ENCODE measurements around the gene CNTNAP2.

CNTNAP2 gene

DNA sequence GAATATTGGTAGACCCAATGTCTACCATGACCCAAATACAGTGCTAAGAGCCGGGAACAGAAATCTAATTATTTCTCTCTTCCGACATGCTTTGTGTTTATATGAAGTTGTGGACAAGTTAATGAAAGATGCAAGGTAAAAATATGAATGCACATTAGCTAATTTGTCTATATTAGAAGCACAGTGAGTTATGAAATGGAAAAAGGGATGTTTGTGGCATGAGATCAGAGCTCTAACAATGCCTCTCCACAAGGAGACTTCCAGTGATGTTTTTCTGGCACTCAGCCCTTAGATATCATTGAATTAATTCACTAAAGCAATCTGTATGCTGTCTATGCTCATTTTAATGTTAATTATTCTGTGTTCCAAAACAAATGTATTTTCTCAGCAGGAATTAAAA, 897.2 kb downstream of the CNTNAP2 start:
- Histone ChIP-seq H3K4me3 (ENCODE audit: low read depth, low read length) (no peak overlapping the region), H3K36me3 (ENCODE audit: control insufficient read depth in 2 of 2, insufficient read depth in 1 of 2, low read length in 2 of 2) (no peaks in the 10 kb centered on the region), H3K9me3 (ENCODE audit: control insufficient read depth, insufficient read depth, low read depth, low read length) (no peaks in the 10 kb centered on the region), H3K27ac (ENCODE audit: extremely low read depth, low read depth, low read length) (no peak overlapping the region), H3K4me1 (ENCODE audit: control insufficient read depth, insufficient read depth, low read length) (no peaks in the 10 kb centered on the region)
- ChIA-PET CTCF (no interaction called here), POLR2A (no interaction called here)
- TF ChIP-seq, protein P1, sequence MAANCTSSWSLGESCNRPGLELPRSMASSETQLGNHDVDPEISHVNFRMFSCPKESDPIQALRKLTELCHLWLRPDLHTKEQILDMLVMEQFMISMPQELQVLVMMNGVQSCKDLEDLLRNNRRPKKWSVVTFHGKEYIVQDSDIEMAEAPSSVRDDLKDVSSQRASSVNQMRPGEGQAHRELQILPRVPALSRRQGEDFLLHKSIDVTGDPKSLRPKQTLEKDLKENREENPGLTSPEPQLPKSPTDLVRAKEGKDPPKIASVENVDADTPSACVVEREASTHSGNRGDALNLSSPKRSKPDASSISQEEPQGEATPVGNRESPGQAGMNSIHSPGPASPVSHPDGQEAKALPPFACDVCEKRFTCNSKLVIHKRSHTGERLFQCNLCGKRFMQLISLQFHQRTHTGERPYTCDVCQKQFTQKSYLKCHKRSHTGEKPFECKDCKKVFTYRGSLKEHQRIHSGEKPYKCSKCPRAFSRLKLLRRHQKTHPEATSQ (tag by site-specific recombination; IDR thresholded peaks at IDR 0.05): no peak
- TF ChIP-seq ZFP3 (tag by site-specific recombination; IDR thresholded peaks at IDR 0.05; ENCODE audit: low read depth) (no peak), KLF7 (tag by site-specific recombination; IDR thresholded peaks at IDR 0.05; ENCODE audit: borderline replicate concordance) (no peak), ZNF146 (tag by site-specific recombination; IDR thresholded peaks at IDR 0.05) (no peak), ZBTB1 (tag by site-specific recombination; IDR thresholded peaks at IDR 0.05) (no peak), SETDB1 (IDR thresholded peaks at IDR 0.05; ENCODE audit: insufficient read length, low read length) (no peak), ZNF544 (tag by site-specific recombination; IDR thresholded peaks at IDR 0.05) (no peak), ZBTB21 (tag by site-specific recombination; IDR thresholded peaks at IDR 0.05) (no peak), GLIS1 (tag by site-specific recombination; IDR thresholded peaks at IDR 0.05) (no peak), ZNF521 (tag by site-specific recombination; IDR thresholded peaks at IDR 0.05) (no peak), ZNF248 (tag by site-specific recombination; IDR thresholded peaks at IDR 0.05) (no peak), REPIN1 (tag by site-specific recombination; IDR thresholded peaks at IDR 0.05; ENCODE audit: low read depth) (no peak), TRIM28 (IDR thresholded peaks at IDR 0.05; ENCODE audit: borderline replicate concordance, low read length) (no peak)
- TF ChIP-seq, protein P2, sequence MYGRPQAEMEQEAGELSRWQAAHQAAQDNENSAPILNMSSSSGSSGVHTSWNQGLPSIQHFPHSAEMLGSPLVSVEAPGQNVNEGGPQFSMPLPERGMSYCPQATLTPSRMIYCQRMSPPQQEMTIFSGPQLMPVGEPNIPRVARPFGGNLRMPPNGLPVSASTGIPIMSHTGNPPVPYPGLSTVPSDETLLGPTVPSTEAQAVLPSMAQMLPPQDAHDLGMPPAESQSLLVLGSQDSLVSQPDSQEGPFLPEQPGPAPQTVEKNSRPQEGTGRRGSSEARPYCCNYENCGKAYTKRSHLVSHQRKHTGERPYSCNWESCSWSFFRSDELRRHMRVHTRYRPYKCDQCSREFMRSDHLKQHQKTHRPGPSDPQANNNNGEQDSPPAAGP (tag by site-specific recombination; IDR thresholded peaks at IDR 0.05): no peak
- TF ChIP-seq, protein P3, sequence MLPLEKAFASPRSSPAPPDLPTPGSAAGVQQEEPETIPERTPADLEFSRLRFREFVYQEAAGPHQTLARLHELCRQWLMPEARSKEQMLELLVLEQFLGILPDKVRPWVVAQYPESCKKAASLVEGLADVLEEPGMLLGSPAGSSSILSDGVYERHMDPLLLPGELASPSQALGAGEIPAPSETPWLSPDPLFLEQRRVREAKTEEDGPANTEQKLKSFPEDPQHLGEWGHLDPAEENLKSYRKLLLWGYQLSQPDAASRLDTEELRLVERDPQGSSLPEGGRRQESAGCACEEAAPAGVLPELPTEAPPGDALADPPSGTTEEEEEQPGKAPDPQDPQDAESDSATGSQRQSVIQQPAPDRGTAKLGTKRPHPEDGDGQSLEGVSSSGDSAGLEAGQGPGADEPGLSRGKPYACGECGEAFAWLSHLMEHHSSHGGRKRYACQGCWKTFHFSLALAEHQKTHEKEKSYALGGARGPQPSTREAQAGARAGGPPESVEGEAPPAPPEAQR (tag by site-specific recombination; IDR thresholded peaks at IDR 0.05): no peak

DNA sequence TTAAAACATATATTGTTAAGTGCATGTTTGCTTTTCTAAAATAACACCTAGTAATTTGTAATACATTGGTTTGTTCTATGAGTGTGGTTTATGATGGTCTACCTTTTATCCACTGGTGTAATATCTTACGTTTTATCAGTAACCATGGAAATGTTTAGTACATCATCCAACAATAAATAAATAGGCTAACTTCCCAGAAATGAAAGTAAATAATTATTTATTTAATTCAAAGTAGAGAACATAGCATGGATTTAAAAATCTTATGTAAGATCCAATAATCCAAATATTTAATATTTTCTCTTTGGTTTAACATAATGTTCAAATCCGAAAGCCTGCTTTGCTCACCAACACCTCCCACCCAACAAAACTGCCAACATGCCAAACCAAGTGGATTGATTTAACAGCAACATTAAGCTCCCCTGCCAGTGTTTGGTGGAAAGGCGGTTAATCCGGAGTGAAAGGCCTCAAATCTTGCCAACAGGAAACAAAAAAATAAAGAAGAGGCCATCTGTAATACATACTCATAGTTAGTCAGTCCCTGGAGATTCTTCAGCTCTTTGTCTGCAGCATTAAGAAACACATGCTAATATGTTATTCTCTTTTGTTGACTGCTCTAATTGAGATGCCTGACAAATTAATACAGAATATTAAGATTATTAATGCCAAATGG, 897.8 kb downstream of the CNTNAP2 start:
- Histone ChIP-seq H3K27ac (ENCODE audit: extremely low read depth, low read depth, low read length) (no peak overlapping the region), H3K4me1 (ENCODE audit: control insufficient read depth, insufficient read depth, low read length) (no peaks in the 10 kb centered on the region), H3K4me3 (ENCODE audit: low read depth, low read length) (no peak overlapping the region), H3K9me3 (ENCODE audit: control insufficient read depth, insufficient read depth, low read depth, low read length) (no peaks in the 10 kb centered on the region), H3K36me3 (ENCODE audit: control insufficient read depth in 2 of 2, insufficient read depth in 1 of 2, low read length in 2 of 2) (no peaks in the 10 kb centered on the region)
- ChIA-PET POLR2A (no interaction called here), CTCF (interaction anchor here (0.6 kb wide), 1 partner anchor 140 kb away, joined by 4 read pairs; no protein-coding TSS in a partner anchor)
- TF ChIP-seq BCL11B (tag by site-specific recombination; IDR thresholded peaks at IDR 0.05; ENCODE audit: low read depth): no peak
- TF ChIP-seq, protein P4, sequence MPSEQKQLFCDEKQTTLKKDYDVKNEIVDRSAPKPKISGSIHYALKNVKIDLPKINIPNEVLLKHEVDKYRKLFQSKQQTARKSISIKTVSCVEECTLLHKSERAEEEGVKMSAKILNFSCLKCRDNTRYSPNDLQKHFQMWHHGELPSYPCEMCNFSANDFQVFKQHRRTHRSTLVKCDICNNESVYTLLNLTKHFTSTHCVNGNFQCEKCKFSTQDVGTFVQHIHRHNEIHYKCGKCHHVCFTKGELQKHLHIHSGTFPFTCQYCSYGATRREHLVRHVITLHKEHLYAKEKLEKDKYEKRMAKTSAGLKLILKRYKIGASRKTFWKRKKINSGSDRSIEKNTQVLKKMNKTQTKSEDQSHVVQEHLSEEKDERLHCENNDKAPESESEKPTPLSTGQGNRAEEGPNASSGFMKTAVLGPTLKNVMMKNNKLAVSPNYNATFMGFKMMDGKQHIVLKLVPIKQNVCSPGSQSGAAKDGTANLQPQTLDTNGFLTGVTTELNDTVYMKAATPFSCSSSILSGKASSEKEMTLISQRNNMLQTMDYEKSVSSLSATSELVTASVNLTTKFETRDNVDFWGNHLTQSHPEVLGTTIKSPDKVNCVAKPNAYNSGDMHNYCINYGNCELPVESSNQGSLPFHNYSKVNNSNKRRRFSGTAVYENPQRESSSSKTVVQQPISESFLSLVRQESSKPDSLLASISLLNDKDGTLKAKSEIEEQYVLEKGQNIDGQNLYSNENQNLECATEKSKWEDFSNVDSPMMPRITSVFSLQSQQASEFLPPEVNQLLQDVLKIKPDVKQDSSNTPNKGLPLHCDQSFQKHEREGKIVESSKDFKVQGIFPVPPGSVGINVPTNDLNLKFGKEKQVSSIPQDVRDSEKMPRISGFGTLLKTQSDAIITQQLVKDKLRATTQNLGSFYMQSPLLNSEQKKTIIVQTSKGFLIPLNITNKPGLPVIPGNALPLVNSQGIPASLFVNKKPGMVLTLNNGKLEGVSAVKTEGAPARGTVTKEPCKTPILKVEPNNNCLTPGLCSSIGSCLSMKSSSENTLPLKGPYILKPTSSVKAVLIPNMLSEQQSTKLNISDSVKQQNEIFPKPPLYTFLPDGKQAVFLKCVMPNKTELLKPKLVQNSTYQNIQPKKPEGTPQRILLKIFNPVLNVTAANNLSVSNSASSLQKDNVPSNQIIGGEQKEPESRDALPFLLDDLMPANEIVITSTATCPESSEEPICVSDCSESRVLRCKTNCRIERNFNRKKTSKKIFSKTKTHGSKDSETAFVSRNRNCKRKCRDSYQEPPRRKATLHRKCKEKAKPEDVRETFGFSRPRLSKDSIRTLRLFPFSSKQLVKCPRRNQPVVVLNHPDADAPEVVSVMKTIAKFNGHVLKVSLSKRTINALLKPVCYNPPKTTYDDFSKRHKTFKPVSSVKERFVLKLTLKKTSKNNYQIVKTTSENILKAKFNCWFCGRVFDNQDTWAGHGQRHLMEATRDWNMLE (tag by site-specific recombination; conservative IDR thresholded peaks at IDR 0.05; ENCODE audit: low read depth): no peak
- no peak for TF ChIP-seq IKZF3 (tag by site-specific recombination; IDR thresholded peaks at IDR 0.05)
- TF ChIP-seq TCF7L2 (IDR thresholded peaks at IDR 0.05; ENCODE audit: borderline replicate concordance, low read depth, low read length): no peak
- TF ChIP-seq ZNF596 (tag by site-specific recombination; IDR thresholded peaks at IDR 0.05): no peak
- TF ChIP-seq, protein P5, sequence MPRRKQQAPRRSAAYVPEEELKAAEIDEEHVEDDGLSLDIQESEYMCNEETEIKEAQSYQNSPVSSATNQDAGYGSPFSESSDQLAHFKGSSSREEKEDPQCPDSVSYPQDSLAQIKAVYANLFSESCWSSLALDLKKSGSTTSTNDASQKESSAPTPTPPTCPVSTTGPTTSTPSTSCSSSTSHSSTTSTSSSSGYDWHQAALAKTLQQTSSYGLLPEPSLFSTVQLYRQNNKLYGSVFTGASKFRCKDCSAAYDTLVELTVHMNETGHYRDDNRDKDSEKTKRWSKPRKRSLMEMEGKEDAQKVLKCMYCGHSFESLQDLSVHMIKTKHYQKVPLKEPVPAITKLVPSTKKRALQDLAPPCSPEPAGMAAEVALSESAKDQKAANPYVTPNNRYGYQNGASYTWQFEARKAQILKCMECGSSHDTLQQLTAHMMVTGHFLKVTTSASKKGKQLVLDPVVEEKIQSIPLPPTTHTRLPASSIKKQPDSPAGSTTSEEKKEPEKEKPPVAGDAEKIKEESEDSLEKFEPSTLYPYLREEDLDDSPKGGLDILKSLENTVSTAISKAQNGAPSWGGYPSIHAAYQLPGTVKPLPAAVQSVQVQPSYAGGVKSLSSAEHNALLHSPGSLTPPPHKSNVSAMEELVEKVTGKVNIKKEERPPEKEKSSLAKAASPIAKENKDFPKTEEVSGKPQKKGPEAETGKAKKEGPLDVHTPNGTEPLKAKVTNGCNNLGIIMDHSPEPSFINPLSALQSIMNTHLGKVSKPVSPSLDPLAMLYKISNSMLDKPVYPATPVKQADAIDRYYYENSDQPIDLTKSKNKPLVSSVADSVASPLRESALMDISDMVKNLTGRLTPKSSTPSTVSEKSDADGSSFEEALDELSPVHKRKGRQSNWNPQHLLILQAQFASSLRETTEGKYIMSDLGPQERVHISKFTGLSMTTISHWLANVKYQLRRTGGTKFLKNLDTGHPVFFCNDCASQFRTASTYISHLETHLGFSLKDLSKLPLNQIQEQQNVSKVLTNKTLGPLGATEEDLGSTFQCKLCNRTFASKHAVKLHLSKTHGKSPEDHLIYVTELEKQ (tag by site-specific recombination; IDR thresholded peaks at IDR 0.05; ENCODE audit: borderline replicate concordance): no peak
- TF ChIP-seq ZNF221 (tag by site-specific recombination; IDR thresholded peaks at IDR 0.05; ENCODE audit: borderline replicate concordance): no peak
- no peak for TF ChIP-seq ZNF324 (tag by site-specific recombination; IDR thresholded peaks at IDR 0.05)
